Duodenal mucosa (tissue), 2 donors: ENCODE data around the gene IQCK.

Experiments used
- H3K27ac ChIP-seq: one replicate; pipeline ENCODE4 v1.7.0; 2013; ENCODE audit warnings: low read depth, low read length
- H3K27me3 ChIP-seq, 2 donors: one replicate each; pipeline ENCODE4 v1.7.0; 2013; ENCODE audit warnings: low read length in 2 of 2, control low read depth in 1 of 2; ENCODE audit not compliant: insufficient read depth in 2 of 2, control insufficient read depth in 1 of 2
- H3K36me3 ChIP-seq, 2 donors: one replicate each; pipeline ENCODE4 v1.7.0; 2013; ENCODE audit warnings: low read length in 2 of 2, control low read depth in 1 of 2; ENCODE audit not compliant: insufficient read depth in 2 of 2, control insufficient read depth in 1 of 2
- H3K4me1 ChIP-seq, 2 donors: one replicate each; pipeline ENCODE4 v1.7.0; 2013; ENCODE audit warnings: low read length in 2 of 2, control low read depth in 1 of 2; ENCODE audit not compliant: insufficient read depth in 2 of 2, control insufficient read depth in 1 of 2
- H3K4me3 ChIP-seq, 2 donors: one replicate each; pipeline ENCODE4 v1.7.0; 2013; ENCODE audit warnings: low read length in 2 of 2, low read depth in 1 of 2
- H3K9ac ChIP-seq, 2 donors: one replicate each; pipeline ENCODE4 v1.7.0; 2013; ENCODE audit warnings: low read length in 2 of 2, low read depth in 1 of 2
- H3K9me3 ChIP-seq, 2 donors: one replicate each; pipeline ENCODE4 v1.7.0; 2013; ENCODE audit warnings: low read length in 2 of 2, control low read depth in 1 of 2; ENCODE audit not compliant: control insufficient read depth in 1 of 2

Gene IQCK

GRCh38 chr16:19854543-19854876 lies 136.4 kb downstream of the IQCK start:
- no peaks in the 10 kb centered on the region for H3K36me3 ChIP-seq
- no peak overlapping the region for H3K27ac ChIP-seq
- H3K4me1 ChIP-seq = no peaks in the 10 kb centered on the region
- H3K9ac ChIP-seq = no peak overlapping the region
- no peaks in the 10 kb centered on the region for H3K27me3 ChIP-seq
- H3K4me3 ChIP-seq = no peak overlapping the region
- H3K9me3 ChIP-seq = no peaks in the 10 kb centered on the region

- Histone ChIP-seq H3K4me1 (no peaks in the 10 kb centered on the region), H3K27ac (no peak overlapping the region), H3K9me3 (no peaks in the 10 kb centered on the region), H3K27me3 (no peaks in the 10 kb centered on the region), H3K4me3 (no peak overlapping the region), H3K36me3 (peaks cover 0 to 4% of the 10 kb centered on the region in 2 donors), H3K9ac (no peak overlapping the region)
These were observed 138.0 kb downstream of the IQCK start for GRCh38 chr16:19856120-19856519.

- Histone ChIP-seq H3K27ac (no peak overlapping the region), H3K4me1 (no peaks in the 10 kb centered on the region), H3K9me3 (no peaks in the 10 kb centered on the region), H3K9ac (no peak overlapping the region), H3K27me3 (no peaks in the 10 kb centered on the region), H3K36me3 (peaks cover 0 to 4% of the 10 kb centered on the region in 2 donors), H3K4me3 (no peak overlapping the region)
These were observed 139.7 kb downstream of the IQCK start for GRCh38 chr16:19857593-19858339.

GRCh38 chr16:19858340-19859018 lies 140.4 kb downstream of the IQCK start:
- H3K4me1 ChIP-seq = no peaks in the 10 kb centered on the region
- no peak overlapping the region for H3K4me3 ChIP-seq
- H3K9me3 ChIP-seq = no peaks in the 10 kb centered on the region
- H3K27ac ChIP-seq = no peak overlapping the region
- peaks cover 0 to 4% of the 10 kb centered on the region in 2 donors for H3K36me3 ChIP-seq
- no peak overlapping the region for H3K9ac ChIP-seq
- H3K27me3 ChIP-seq = no peaks in the 10 kb centered on the region

GRCh38 chr16:19859166-19859565 lies 141.1 kb downstream of the IQCK start:
- no peaks in the 10 kb centered on the region for H3K9me3 ChIP-seq
- no peak overlapping the region for H3K4me3 ChIP-seq
- no peaks in the 10 kb centered on the region for H3K27me3 ChIP-seq
- peaks cover 0 to 4% of the 10 kb centered on the region in 2 donors for H3K36me3 ChIP-seq
- no peaks in the 10 kb centered on the region for H3K4me1 ChIP-seq
- H3K27ac ChIP-seq = no peak overlapping the region
- no peak overlapping the region for H3K9ac ChIP-seq

GRCh38 chr16:19859603-19860002 lies 141.5 kb downstream of the IQCK start:
- no peak overlapping the region for H3K9ac ChIP-seq
- no peaks in the 10 kb centered on the region for H3K27me3 ChIP-seq
- H3K36me3 ChIP-seq = peaks cover 0 to 4% of the 10 kb centered on the region in 2 donors
- H3K4me3 ChIP-seq = no peak overlapping the region
- H3K27ac ChIP-seq = no peak overlapping the region
- no peaks in the 10 kb centered on the region for H3K9me3 ChIP-seq
- no peaks in the 10 kb centered on the region for H3K4me1 ChIP-seq

- no peak overlapping the region for H3K9ac ChIP-seq
- H3K9me3 ChIP-seq = no peaks in the 10 kb centered on the region
- H3K4me3 ChIP-seq = no peak overlapping the region
- no peak overlapping the region for H3K27ac ChIP-seq
- H3K27me3 ChIP-seq = no peaks in the 10 kb centered on the region
- peaks cover 0 to 4% of the 10 kb centered on the region in 2 donors for H3K36me3 ChIP-seq
- no peaks in the 10 kb centered on the region for H3K4me1 ChIP-seq
These were observed 142.3 kb downstream of the IQCK start for GRCh38 chr16:19860166-19861041.

GRCh38 chr16:19861133-19861532 lies 143.1 kb downstream of the IQCK start:
- H3K27me3 ChIP-seq = no peaks in the 10 kb centered on the region
- peaks cover 0 to 4% of the 10 kb centered on the region in 2 donors for H3K36me3 ChIP-seq
- no peak overlapping the region for H3K9ac ChIP-seq
- H3K27ac ChIP-seq = no peak overlapping the region
- no peak overlapping the region for H3K4me3 ChIP-seq
- no peaks in the 10 kb centered on the region for H3K9me3 ChIP-seq
- no peaks in the 10 kb centered on the region for H3K4me1 ChIP-seq

- Histone ChIP-seq H3K27ac (no peak overlapping the region), H3K9me3 (no peaks in the 10 kb centered on the region), H3K36me3 (peaks cover 0 to 4% of the 10 kb centered on the region in 2 donors), H3K4me3 (no peak overlapping the region), H3K27me3 (no peaks in the 10 kb centered on the region), H3K4me1 (no peaks in the 10 kb centered on the region), H3K9ac (no peak overlapping the region)
These were observed 143.8 kb downstream of the IQCK start for GRCh38 chr16:19861811-19862327.

- no peak overlapping the region for H3K9ac ChIP-seq
- no peaks in the 10 kb centered on the region for H3K27me3 ChIP-seq
- H3K4me1 ChIP-seq = no peaks in the 10 kb centered on the region
- no peak overlapping the region for H3K27ac ChIP-seq
- H3K4me3 ChIP-seq = no peak overlapping the region
- no peaks in the 10 kb centered on the region for H3K9me3 ChIP-seq
- peaks cover 0 to 4% of the 10 kb centered on the region in 2 donors for H3K36me3 ChIP-seq
These were observed 145.9 kb downstream of the IQCK start for GRCh38 chr16:19863990-19864389.
